ENCODE results near the gene PCK2. TPM values are rescaled to one million over a fixed set of nuclear protein-coding genes. Genes with fewer than 3 reads are reported as not detected.

The PCK2 gene
- total and polyA plus RNA-seq, 2 of the 13 experiments (the other 11 are each of a cell fraction or from before 2014, with no cell fraction given): 129 to 272 TPM

- TF ChIP-seq, protein P1, sequence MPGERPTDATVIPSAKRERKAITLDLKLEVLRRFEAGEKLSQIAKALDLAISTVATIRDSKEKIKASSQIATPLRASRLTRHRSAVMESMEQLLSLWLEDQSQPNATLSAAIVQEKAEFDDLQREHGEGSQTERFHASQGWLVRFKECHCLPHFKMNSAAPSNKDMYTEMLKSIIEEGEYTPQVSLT (CRISPR knock-in tag; IDR thresholded peaks at IDR 0.05; ENCODE audit: borderline replicate concordance, low read depth): no peak
- TF ChIP-seq POLR2AphosphoS2 (IDR thresholded peaks at IDR 0.05; ENCODE audit: low read depth, low read length) (no peak), ZNF547 (CRISPR knock-in tag; IDR thresholded peaks at IDR 0.05) (peak; percentile 62), ZNF33B (CRISPR knock-in tag; IDR thresholded peaks at IDR 0.05) (no peak), ZNF800 (CRISPR knock-in tag; IDR thresholded peaks at IDR 0.05) (no peak), ZNF441 (CRISPR knock-in tag; IDR thresholded peaks at IDR 0.05; ENCODE audit: borderline replicate concordance) (peak; percentile 82), HINFP (CRISPR knock-in tag; IDR thresholded peaks at IDR 0.05; ENCODE audit: low read depth) (no peak), ZNF124 (CRISPR knock-in tag; IDR thresholded peaks at IDR 0.05) (peak; percentile 76; the same call in 1 of the 2 replicates), HNF1B (CRISPR knock-in tag; IDR thresholded peaks at IDR 0.05) (peak; percentile 87), ZSCAN31 (CRISPR knock-in tag; IDR thresholded peaks at IDR 0.05; ENCODE audit: low read depth) (peak; percentile 56; the same call in 1 of the 2 replicates), FOXC1 (CRISPR knock-in tag; IDR thresholded peaks at IDR 0.05; ENCODE audit: borderline replicate concordance) (no peak), ZNF747 (CRISPR knock-in tag; IDR thresholded peaks at IDR 0.05; ENCODE audit: borderline replicate concordance) (peak; percentile 85; the same call in 1 of the 2 replicates), SIX4 (CRISPR knock-in tag; IDR thresholded peaks at IDR 0.05) (no peak), HBP1 (CRISPR knock-in tag; IDR thresholded peaks at IDR 0.05; ENCODE audit: low read depth) (no peak), PRDM15 (CRISPR knock-in tag; IDR thresholded peaks at IDR 0.05) (no peak), POGZ (CRISPR knock-in tag; IDR thresholded peaks at IDR 0.05) (no peak; the same call in 1 of the 2 replicates), ZNF891 (CRISPR knock-in tag; IDR thresholded peaks at IDR 0.05) (peak; percentile 72; the same call in 1 of the 2 replicates)
Measured at GRCh38 chr14:24130717-24131548, 36.8 kb downstream of the PCK2 start (continued).
